Adipose tissue (tissue), 3 donors: ENCODE data around the gene MRPL10. TPM values are rescaled to one million over a fixed set of nuclear protein-coding genes. Genes with fewer than 3 reads are reported as not detected.
"Not testable (repeated sequence)": the region's sequence is repeated elsewhere in the genome, so short reads cannot be mapped to it uniquely, and the experiment has no call there.

Source experiments
- H3K27ac ChIP-seq: one replicate; pipeline ENCODE4 v1.5.1; 2013; ENCODE audit warnings: low read depth, low read length
- WGBS, 3 donors: extraction: QIAGEN DNeasy Blood & Tissue Kit; methylation state at CpG; one replicate each; pipeline ENCODE4 v1.1.7; 2013; 5-methylcytosine and 5-hydroxymethylcytosine counted together
- polyA plus RNA-seq, 3 donors: library from polyadenylated mRNA; stranded (reverse); fragments of 200-250 nt; gene quantifications; one replicate each; pipeline ENCODE4 v1.2.3, GENCODE V29; 2013
- donor health status: healthy with polysubstance abuse.
- donor health status: Bipolar disorder and iron deficiency.
- donor health status: healthy.

The MRPL10 gene
- polyA plus RNA-seq, 3 donors, result 42.3 to 52.0 (median 44.2) TPM

DNA sequence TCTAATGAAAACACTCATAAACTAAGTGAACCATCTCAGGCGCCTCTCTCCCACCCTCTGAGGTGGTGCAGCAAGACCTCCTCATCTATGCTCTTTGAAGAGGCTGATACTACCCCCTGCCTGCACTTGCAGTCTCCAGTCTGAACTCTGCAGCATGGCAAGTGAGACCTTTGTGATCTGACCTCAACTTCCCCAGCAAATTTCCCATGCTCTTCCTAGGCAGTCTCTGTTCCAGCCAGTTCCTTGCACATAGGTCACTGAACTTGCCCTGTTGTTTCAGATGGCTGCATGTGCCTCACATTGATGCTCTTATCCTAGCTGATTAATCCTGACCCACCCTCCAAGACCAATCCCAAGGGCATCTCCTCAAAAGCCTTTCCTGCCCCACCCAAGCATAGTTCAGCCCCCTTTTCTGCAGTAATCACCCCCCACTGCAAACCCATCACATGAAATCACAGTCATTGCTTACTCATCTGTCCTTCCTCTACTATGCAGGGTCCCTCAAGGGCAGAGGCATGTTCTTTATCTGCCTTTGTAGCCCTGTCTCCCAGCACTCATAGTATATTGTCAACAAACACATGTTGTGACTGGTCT is 56.3 kb downstream of the MRPL10 start:
- WGBS, 3 donors, result 33 to 88% (median 82%) methylated on average over 1 of the region's 1 CpG

DNA sequence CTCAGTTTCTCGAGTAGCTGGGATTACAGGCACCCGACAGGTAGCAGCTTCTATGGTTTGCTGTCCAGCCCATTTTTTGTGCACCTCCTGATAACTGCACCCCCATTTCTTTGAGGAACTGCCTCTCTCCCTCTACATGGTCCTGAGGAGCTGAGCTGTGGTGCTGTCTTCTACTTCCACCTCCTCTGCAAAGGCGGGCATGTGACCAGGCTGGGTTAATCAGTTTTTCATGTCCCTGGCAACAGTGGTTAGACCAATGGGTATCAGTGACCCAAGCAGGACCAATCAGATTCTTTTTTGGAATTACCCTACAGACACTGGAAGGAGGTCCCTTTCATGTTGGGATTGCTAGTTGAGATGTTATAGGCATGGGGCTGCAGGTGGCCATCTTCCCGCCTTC is 57.0 kb downstream of the MRPL10 start:
- WGBS, 3 donors, result 54 to 74% (median 69%) methylated on average over 4 of the region's 4 CpGs
- H3K27ac ChIP-seq, result no peak overlapping the region

More for the DNA sequence above, 56.3 kb downstream of the MRPL10 start:
- H3K27ac ChIP-seq, result no peak overlapping the region

DNA sequence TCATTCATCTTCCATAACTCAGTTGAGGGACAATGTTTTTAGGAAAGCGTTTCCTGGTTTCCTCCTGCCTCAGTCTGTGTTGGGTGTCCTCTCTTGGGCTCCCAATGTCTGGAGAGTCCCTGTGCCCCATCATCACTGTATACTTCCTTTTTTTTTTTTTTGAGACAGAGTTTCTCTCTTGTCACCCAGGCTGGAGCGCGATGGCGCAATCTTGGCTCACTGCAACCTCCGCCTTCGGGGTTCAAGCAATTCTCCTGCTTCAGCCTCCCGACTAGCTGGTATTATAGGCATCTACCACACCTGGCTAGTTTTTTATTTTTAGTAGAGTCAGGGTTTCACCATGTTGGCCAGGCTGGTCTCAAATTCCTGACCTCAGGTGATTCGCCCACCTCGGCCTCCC is 57.7 kb downstream of the MRPL10 start:
- WGBS, 3 donors, result 78 to 87% (median 83%) methylated on average over 9 of the region's 9 CpGs
- H3K27ac ChIP-seq, result not testable (repeated sequence)

Other genes with a start within 250 kb of the MRPL10 start
- 10 to 100 TPM; 40.6 to 99.5 (median 77.0) TPM for gene KPNB1, start 181.6 kb downstream of the MRPL10 start, polyA plus RNA-seq
- gene TBKBP1, start 137.4 kb downstream of the MRPL10 start, polyA plus RNA-seq, result 10 to 100 TPM in 2 of 3 donors, 1 to 10 TPM in 1; 5.9 to 21.5 (median 14.2) TPM
- under 1 TPM; 0.03 to 0.90 (median 0.31) TPM for gene TBX21, start 98.3 kb downstream of the MRPL10 start, polyA plus RNA-seq
- gene OSBPL7, start 9.7 kb downstream of the MRPL10 start, polyA plus RNA-seq, result 10 to 100 TPM in 1 of 3 donors, 1 to 10 TPM in 2; 5.3 to 11.0 (median 5.6) TPM
- under 1 TPM; 0.39 to 0.90 (median 0.49) TPM for gene LRRC46, start 129 bp upstream of the MRPL10 start, polyA plus RNA-seq
- 100 to 1,000 TPM in 1 of 3 donors, 10 to 100 TPM in 2; 37.9 to 181 (median 89.5) TPM for gene SCRN2, start 9.7 kb upstream of the MRPL10 start, polyA plus RNA-seq
- under 1 TPM; 0.45 to 0.56 (median 0.49) TPM for gene SP6, start 19.6 kb upstream of the MRPL10 start, polyA plus RNA-seq
- gene SP2, start 64.7 kb upstream of the MRPL10 start, polyA plus RNA-seq, result 10 to 100 TPM in 1 of 3 donors, 1 to 10 TPM in 2; 7.2 to 15.7 (median 9.2) TPM
- 1 to 10 TPM; 6.2 to 9.6 (median 9.2) TPM for gene PNPO, start 110.0 kb upstream of the MRPL10 start, polyA plus RNA-seq
- gene PRR15L, start 126.3 kb upstream of the MRPL10 start, polyA plus RNA-seq, result 10 to 100 TPM in 1 of 3 donors, 1 to 10 TPM in 2; 1.0 to 80.7 (median 7.1) TPM
- 100 to 1,000 TPM; 119 to 176 (median 156) TPM for gene CDK5RAP3, start 139.6 kb upstream of the MRPL10 start, polyA plus RNA-seq
- gene COPZ2, start 206.3 kb upstream of the MRPL10 start, polyA plus RNA-seq, result 100 to 1,000 TPM in 1 of 3 donors, 10 to 100 TPM in 1, 1 to 10 TPM in 1; 6.8 to 115 (median 49.1) TPM
- gene NFE2L1, start 216.8 kb upstream of the MRPL10 start, polyA plus RNA-seq, result 100 to 1,000 TPM in 1 of 3 donors, 10 to 100 TPM in 2; 29.9 to 183 (median 91.0) TPM